Activated CD4-positive, alpha-beta T cell treated with anti-CD3 and anti-CD28 coated beads, Interleukin-2, amount 50 U/mL, for 4 hours (primary cell): Measurements from ENCODE around the gene HTRA3.

ENCODE experiments used
- DNase-seq, 2 experiments: peaks; one replicate each; pipeline ENCODE4 v3.0.0-alpha.2; 2020

Gene HTRA3

DNA sequence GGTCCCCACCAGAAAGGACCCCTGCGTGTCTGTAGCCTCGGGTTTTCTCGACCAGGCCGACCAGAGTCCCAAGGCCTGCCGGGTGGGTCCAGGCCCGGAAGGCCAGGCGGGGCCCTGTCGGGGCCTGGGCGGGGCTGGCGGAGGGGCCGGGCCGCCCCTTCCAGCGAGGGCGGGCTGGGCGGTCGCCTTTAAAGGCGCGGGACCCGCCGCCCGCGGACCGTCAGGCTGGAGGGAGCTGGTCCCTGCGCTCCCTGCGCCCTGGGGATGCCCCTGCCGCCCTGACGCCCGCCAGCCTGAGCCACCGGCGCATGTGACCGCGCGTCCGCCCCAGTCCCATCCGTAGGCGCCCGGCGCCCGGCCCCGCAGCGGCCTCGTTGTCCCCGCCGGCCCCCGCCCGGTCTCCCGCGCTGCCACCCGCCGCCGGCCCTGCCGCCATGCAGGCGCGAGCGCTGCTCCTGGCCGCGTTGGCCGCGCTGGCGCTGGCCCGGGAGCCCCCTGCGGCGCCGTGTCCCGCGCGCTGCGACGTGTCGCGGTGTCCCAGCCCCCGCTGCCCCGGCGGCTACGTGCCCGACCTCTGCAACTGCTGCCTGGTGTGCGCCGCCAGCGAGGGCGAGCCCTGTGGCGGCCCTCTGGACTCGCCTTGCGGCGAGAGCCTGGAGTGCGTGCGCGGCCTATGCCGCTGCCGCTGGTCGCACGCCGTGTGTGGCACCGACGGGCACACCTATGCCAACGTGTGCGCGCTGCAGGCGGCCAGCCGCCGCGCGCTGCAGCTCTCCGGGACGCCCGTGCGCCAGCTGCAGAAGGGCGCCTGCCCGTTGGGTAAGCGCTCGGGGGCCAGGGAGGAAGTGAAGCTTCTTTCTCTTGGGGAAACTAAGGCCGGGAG is at the start of gene HTRA3:
TSS of gene HTRA3 (plus strand) at position 220 of the 883 bp plus-strand sequence. CDS start at position 435, 215 bp downstream.
- no peak for DNase-seq

DNA sequence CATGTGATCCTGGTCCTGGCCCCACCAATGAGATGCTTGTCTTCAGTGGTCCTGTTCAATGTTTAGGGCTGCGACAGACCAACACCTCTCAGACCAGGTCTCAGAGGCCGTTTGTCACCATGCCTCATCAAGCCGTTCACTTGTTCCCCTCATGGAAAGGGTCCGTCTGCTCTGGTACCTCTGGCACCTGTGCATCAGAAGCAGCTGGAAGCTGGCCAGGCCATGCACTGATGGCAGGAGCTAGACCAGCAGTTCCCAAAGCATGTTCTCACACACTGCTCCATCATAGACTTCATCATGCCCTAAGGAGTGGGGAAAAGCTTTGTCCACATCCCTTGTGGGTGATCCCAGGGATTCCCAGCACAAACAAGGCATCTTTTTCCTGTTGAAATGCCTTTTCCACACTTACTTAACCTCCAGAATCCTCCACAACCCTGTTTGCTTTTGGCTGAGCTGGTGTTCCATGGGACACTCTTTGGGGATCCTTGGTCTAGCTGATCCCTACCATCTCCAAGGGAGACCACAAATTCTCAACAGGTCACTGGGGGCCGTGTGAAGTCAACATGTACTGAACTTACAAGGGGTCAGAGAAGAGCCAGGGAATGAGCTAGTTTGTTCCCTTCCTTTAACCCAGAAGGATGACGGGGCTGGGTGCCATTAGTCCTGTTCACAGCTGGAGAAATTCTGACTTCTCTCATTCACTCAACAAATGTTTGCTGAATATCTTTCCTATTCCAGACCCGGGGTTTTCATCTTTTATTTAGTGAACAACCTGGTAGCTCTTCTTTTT is 48.7 kb upstream of the HTRA3 start:
- no peak for DNase-seq

DNA sequence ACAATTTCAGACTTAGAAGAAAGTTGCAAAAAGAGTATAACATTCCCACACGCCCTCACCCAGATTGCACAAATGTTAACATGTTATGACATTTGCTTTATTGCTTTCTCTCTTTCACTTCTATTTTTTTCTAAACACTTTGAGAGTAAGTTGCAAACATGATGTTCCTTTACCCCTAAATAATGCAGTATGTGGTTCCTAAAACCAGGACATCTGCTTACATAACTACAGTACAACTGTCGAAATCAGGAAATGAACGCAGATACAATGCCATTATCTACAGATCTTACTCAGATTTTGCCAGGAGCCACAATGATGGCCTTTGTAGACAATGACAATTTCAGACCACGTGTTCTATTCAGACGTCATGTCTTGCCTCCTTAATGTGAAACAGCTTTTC is 48.1 kb upstream of the HTRA3 start:
- DNase-seq = no peak

DNA sequence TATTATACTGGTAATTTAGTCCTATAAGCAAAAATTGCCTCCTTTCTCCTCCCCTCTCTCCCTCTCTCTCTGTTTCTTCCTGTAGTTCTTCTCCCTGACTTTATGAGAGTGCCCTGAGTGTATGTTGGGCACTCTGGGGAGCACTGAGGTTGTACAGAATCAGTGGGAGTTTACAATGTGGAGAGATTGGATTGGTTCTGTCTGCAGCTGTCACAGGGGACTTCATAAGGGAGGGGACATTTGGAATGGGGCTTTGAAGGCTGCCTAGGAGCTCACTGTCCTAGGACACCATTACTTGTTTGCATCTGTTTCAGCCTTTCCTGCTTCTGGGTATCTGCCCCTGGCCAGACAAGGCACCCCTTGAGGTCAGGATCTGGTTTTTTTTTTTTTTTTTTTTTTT is 47.6 kb upstream of the HTRA3 start:
- no peak for DNase-seq

DNA sequence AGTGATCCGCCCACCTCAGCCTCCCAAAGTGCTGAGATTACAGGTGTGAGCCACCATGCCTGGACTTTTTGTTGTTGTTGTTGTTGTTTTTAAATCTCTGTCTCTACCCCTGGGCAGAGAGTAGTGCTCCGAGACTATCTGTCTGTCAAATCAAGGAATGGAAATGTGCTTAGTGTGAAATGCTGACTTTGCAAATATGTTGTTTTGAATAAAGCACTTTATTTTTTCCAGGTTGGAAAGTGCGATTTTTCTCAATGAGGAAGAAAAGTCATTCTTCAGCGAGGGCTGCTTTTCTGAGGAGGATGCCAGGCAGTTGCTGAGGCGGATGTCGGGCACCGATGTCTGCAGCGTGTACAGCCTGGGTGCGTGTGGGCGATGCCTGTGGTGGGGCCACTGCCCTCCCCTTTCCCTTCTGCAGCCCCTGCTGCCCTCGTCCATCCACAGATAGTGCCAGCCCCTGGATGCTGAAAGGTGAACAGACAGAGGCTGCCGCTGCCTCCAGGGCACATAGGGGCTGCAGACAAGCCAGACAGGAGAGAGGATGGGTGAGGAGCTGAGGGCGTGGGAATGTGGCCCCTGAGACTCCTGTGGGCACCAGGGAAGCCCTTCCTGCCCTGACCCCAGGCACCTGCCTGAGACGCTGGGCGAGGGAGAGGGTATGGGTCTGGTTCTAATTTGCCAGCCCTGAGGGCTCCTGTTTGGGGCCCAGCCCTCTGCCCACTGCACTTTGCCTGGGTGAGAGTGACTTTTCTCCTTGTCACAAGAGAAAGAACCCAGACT is 46.8 kb upstream of the HTRA3 start:
- DNase-seq = no peak

DNA sequence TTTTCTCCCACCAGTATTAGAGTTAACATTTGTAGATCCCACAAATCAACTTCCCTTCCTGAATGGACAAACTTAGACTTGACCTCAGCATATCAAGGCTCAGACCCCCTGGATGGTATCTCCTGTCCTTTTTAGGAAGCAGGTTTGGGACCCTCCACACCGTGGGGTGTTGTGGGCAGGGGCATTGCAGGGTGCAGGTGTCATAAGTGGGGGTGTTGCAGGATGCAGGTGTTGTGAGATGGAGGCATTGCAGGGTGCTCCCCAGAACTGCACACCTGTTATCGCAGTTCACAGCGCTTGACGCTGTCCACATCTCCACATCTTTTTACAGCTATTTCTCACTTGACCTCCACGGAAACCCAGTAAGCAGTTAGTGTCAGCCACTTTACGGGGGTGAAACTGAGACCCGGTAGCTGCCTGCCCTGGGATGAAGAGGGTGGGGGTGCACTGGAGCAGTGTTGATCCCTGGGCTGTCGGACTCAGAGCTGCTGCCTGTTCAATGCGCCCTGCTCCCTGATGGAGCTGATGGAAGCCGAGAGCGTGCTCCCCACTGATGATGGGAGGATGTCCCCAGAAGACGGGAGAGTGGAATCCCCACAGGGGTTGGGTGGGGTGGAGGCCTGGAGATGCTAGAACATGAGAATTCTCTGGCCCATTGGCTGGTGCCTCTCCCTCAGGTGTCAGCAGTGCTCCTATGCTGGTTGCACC is 45.1 kb upstream of the HTRA3 start:
- no peak for DNase-seq

DNA sequence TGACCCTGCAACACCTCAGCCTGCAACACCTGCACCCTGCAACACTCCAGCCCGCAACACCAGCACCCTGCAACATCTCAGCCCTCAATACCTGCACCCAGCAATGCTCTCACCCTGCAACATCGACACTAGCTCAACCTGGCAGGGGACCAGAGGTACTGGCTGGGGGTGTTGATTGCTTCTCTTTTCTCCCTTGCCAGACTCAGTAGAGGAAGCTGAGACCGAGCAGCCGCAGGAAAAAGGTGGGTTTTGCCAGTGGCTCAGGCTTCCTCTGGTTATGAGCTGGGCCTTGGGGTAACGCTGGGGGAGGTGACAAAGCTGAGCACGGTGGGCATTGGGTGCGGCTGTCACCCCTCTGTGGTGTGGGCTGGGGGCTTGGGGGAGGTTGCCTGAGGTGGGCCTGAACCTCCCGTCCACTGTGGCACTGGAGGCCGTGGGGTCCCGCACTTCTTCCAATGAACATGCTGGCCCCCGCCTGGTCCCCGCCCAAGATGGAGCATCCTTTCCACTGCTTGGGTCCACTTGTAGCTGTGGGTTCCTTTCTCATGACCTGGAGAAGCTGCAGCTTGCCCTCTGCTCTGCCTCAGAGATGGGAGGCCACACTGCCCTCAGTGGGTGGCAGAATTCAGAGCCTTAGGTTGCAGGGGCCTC is 44.5 kb upstream of the HTRA3 start:
- no peak for DNase-seq

DNA sequence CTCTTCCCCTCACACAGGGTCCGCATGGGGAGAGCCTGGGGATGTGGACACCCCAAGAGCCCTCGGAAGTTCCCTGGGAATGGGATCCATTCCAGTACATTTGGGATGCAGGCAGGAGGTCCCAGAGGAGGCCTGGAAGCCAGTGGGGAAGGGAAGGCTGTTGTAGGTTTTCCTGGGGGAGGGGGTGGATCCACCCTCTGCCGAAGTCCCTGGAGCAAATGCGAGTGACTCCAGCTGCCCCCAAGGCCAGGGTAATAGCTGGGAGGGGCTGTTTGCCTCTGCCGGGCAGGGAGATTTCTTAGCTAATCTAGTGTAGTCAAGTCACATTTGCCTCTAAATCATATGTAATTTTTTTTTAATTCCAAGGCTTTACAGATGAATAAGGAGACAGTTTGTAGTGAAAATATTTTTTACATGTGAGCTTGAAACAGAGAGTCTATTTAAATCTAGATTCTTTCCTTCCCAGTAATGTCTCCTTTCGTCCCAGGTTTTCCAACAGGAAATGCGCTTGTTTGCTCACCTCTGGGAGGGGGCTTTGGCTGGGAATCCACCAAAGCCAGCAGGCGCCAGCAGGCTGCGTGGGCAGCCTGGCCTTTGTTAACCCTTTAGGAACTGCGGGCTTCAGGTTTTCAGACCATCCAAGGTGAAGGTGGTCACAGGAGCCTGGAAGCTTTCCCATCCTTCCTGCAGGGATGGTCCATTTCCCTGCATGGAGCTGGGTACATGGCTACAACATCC is 43.7 kb upstream of the HTRA3 start:
- no peak for DNase-seq

DNA sequence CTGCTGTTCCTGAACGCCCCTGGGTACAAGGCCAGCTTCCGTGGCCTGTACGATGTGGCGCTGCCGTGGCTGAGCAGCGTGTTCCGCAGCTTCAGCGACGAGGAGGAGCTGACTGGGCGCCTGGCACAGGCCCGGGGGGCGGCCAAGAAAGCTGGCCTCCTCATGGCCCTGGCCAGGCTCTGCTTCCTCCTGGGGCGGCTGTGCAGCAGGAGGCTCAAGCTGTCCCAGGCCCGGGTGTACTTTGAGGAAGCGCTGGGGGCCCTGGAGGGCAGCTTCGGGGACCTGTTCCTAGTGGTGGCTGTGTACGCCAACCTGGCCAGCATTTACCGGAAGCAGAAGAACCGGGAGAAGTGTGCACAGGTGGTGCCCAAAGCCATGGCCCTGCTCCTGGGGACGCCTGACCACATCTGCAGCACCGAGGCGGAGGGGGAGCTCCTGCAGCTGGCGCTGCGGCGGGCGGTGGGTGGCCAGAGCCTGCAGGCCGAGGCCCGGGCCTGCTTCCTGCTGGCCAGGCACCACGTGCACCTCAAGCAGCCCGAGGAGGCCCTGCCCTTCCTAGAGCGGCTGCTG is 42.3 kb upstream of the HTRA3 start:
- no peak for DNase-seq

DNA sequence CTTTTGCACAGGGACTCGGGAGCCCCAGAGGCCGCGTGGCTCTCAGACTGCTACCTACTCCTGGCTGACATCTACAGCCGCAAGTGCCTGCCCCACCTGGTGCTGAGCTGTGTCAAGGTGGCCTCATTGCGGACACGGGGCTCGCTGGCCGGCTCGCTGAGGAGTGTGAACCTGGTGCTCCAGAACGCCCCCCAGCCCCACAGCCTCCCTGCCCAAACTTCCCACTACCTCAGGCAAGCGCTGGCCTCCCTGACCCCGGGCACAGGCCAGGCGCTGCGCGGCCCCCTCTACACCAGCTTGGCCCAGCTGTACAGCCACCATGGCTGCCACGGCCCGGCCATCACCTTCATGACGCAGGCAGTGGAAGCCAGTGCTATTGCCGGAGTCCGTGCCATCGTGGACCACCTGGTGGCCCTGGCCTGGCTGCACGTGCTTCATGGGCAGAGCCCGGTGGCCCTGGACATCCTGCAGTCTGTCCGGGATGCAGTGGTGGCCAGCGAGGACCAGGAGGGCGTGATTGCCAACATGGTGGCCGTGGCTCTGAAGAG is 41.7 kb upstream of the HTRA3 start:
- no peak for DNase-seq

DNA sequence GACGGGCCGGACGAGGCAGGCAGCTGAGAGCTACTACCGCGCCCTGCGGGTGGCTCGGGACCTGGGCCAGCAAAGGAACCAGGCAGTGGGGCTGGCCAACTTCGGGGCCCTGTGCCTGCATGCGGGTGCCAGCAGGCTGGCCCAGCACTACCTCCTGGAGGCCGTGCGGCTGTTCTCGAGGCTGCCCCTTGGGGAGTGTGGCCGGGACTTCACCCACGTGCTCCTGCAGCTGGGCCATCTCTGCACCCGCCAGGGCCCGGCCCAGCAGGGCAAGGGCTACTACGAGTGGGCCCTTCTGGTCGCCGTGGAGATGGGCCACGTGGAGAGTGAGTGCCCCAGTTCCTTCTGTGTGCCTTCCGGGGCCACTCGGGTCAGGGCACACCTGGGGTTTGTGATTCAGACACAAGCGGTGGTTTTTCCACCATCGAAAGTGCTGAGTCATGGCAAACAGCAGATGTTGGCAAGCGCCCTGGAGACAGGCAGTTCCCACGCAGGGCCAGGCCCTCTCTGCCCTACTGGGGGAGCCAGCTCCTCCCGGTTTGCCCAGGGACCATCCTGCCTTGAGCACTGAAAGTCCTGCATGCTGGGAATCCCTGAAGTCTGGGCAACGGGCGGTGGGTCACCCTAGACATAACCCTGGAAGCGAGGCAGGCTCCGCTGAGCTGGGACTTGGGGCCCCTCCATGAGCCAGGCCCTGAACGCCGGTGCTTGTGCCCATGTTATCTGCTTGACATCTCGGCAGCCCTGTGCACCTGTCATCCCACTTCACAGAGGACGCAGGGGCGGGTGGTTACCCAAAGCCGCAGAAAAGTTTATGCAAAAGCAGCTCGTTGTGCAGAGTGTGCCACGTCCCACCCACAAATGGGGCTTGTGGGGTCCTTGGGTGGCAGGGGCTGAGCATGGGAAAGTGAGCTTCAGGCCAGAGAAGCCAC is 41.0 kb upstream of the HTRA3 start:
- DNase-seq = peak; percentile 68 to 77

DNA sequence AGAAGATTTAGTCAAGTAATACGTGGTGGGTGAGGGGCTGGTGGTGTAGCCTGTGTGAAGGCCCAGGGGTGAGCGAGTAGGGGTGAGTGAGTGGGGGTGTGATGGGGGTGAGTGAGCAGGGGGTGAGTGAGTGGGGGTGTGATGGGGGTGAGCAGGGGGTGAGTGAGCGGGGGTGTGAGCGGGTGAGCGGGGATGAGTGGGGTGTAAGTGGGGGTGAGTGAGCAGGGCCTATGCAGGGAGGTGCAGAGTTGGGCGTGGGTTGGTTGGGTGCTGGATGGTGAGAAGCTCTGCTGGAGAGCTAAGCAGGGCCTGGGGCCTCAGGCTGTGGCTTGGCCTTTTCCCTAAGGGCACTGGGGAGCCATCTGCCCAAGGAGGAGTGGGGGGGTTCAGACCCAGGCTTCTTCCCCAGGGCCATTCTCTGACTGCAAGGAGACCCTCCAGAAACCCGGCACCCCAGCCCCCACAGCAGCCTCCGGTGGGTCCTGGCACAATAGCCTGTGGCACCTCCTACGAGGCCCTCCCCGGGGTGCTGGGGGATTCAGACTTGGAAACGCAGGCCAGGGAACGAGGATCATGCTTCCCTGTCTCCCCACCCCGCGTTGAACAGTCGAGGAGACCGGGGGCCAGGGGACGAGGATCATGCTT is 40.1 kb upstream of the HTRA3 start:
- DNase-seq = peak; percentile 7 to 32

DNA sequence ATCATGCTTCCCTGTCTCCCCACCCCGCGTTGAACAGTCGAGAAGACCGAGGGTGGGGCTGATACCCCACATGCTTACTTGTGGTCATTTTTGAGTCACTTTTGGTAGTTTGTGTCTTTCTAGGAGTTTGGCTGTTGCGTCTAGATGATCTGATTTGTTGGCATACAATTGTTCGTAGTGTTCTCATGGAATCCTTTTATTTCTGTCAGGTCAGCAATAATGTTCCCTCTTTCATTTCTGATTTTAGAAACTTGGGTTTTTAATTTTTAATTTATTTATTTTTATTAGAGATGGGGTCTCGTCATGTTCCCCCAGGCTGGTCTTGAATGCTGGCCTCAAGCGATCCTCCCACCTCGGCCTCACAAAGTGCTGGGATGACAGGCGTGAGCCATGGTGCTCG is 39.5 kb upstream of the HTRA3 start:
- no peak for DNase-seq

DNA sequence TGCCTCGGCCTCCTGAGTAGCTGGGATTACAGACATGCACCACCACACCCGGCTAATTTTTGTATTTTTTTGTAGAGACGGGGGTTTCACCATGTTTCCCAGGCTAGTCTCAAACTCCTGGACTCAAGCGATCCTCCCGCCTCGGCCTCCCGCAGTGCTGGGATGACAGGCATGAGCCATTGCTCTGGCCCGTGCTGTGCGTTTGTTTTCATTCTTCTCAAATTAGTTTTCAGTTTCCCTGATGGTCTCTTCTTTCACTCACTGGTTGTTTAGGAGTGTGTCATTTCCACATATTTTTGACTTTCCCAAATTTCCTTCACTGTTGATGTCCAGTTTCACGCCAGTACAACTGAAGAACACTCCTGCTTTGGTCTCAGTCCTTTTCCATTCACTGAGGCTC is 38.7 kb upstream of the HTRA3 start:
- DNase-seq = no peak

DNA sequence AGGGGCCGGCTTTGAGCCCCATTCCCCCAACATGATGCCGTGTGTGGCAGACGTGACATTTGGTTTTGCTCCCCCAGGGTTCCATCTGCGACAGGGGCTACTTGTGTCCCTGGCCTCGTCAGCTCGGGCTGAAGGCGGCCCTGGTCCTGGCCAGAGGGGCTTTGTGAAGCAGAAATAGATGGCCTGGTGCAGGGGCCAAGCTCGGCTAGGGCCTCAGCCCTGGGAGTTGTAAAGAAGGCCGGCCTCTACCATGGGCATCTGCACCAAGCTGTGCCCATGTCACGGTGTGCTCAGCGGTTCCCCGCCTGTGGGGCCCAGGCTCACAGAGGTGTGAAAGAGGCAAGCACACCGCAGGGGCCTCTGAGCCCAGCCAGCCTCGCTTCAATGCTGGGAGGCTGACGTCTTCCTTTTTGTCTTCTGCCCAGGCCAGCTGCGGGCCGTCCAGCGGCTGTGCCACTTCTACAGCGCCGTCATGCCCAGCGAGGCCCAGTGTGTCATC is 38.0 kb upstream of the HTRA3 start:
- no peak for DNase-seq

DNA sequence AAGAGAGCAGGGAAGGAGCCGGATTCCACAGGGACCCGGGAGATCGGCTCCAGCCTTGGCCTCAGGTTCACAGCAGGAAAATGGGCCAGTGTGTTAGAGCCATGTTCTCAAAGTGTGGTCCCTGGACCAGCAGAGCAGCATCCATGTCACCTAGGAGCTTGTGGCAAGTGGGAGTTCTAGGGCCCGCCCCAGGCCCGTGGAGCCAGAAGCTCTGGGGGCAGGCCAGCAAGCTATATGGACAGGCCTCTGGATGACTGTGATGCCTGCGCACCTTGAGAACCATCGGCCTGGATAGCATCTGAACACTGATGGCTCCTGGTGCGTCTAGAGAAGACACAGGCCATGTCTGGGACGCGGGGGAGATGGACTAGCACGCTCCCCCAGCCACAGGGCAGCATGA is 36.8 kb upstream of the HTRA3 start:
- no peak for DNase-seq

DNA sequence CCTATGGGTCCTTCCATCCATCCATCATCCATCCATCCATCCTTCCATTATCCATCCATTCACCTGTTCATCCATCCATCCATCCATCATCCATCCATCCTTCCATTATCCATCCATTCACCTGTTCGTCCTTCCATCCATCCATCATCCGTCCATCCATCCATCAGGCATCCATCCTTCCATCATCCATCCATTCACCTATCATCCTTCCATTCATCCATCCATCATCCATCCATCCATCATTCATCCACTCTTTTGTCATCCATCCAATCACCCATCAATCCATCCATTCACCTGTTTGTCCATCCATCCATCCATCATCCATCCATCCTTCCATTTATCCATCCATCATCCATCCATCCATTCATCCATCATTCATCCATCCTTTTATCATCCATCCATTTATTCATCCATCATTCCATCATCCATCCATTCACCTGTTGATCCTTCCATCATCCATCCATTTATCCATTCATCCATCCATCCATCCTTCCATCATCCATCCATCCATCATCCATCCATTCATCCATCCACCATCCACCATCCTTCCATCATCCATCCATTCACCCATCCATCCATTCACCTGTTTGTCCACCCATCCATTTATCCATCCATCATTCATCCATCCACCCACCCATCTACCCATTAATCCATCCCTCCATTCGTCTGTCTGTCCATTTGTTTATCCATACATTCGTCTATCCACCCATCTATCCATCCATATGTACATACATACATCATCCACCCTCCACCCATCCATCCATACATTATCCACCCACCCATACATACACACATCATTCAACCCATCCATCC is 35.7 kb upstream of the HTRA3 start:
- no peak for DNase-seq

DNA sequence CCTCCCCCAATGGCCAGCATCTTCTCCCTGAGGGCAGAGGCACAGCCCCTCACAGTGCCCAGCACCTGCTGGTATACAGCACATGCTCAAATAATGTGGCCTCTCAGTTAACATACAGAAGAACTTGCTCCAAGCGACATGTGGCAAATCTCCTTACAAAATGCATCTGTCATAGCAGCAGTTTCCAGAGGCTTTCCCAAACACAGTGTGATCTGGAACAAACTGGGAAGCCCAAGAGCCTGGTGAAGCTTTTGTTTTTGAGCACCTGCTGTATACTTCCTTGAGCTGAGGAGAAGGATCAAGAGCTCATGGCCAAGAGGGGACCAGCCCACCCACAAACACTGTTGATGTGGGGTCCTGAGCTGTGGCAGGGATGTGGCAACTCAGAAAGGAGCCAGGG is 34.8 kb upstream of the HTRA3 start:
- no peak for DNase-seq
